ENCODE measurements around the gene COLQ. TPM values are rescaled to one million over a fixed set of nuclear protein-coding genes. Genes with fewer than 3 reads are reported as not detected.
"Not testable (repeated sequence)": the region's sequence is repeated elsewhere in the genome, so short reads cannot be mapped to it uniquely, and the experiment has no call there.

The COLQ gene
- total and polyA plus RNA-seq, 2 donors = 1.8 to 6.8 TPM

DNA sequence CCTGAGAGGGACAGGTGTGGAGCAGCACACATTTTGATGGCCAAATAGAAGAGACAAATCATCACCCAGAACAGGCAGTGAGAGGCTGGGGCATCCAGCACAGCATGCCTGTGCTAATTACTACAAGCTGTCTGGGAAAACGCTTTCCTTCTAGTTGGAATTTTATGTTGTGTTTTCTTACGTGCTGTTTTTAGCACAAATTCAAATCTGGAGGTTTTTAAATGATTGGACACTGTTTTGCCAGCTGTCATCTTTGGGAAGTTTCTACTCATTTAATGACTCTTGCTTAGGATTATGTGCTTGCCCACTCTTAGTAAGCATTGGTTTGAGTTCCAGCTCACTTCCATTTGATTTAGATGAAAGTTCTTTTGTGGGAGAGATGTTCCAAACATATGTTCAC lies 50.7 kb downstream of the COLQ start:
- DNase-seq (ENCODE audit: extremely low spot score) = no peak
- WGBS = 93% methylated on average over 2 of the region's 2 CpGs

DNA sequence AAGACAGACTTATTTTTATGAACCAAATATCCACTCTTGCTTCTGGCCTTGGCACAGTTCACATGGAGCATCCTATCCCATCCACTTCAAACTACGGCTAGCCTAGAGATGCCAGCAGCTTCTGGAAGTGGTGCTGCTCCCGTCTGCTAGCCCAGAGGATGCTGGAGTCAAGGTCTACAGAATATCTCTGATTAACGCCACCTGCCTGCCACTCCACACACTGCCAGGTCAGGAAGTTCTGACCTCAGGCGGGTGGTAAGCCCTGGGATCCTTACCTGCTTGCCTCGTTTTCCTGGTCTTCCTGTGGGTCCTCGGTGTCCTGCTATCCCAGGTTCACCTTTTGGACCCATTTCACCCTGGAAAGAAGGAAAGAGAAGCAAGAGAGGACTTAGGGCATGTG lies 51.2 kb downstream of the COLQ start:
- Histone ChIP-seq H3K27ac (ENCODE audit: low read depth) (no peak overlapping the region), H3K36me3 (ENCODE audit: insufficient read depth) (no peaks in the 10 kb centered on the region), H3K4me1 (ENCODE audit: insufficient read depth) (no peaks in the 10 kb centered on the region), H3K4me3 (ENCODE audit: low read depth, low read length) (no peak overlapping the region)
- 92% methylated on average over 6 of the region's 6 CpGs for WGBS
- no peak for DNase-seq (ENCODE audit: extremely low spot score)

More for the DNA sequence above, 50.7 kb downstream of the COLQ start:
- no peak overlapping the region for H3K27ac ChIP-seq (ENCODE audit: low read depth)
- no peak overlapping the region for H3K4me3 ChIP-seq (ENCODE audit: low read depth, low read length)
- no peaks in the 10 kb centered on the region for H3K36me3 ChIP-seq (ENCODE audit: insufficient read depth)
- no peaks in the 10 kb centered on the region for H3K4me1 ChIP-seq (ENCODE audit: insufficient read depth)

DNA sequence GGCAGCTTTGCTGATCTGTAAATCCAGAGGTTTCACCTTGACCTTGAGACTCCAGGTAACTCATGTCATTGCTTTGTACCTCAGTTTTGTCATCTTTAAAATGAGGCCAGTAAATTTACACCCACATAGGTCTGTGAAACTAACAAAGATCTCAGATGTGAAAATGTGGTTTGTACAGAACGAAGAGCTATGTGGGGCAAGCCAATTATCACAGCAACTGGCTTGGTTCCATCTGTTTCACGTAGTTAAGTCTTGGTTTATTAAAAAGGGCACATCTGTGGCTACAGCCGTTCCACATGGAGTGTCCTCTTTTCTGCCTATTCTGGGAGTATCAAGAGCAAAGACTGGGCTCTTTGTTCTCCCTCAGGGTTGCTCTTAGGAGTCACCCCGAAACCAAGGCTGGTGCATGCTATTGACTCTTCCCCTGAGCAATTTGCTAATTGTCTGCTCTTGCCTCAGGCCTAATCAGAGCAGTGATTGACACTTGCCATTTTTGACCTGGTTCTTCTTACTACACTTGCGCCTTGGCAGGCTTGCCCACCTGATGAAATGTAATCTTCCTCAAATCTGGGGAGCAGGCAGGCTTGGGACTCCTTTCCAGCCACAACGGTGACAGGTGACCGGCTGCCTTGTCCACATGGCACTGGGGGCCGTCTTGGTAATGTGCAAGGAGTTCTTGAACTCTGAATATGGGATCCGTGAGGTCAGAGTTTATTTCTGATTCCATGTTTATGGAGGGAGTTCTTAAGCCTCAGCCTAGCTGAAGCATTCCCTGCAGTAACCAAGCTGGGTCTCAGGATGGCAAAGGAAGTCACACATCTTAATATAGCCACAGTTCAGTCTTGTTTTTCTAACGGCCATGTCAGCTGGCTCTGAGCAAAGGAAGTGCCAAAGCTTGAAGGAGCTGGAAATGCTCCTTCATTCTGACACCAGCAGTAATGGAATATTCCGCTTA lies 54.0 kb downstream of the COLQ start:
- Histone ChIP-seq H3K4me1 (ENCODE audit: insufficient read depth) (no peaks in the 10 kb centered on the region), H3K4me3 (ENCODE audit: low read depth, low read length) (no peak overlapping the region), H3K27ac (ENCODE audit: low read depth) (no peak overlapping the region), H3K36me3 (ENCODE audit: insufficient read depth) (no peaks in the 10 kb centered on the region)
- no peak for DNase-seq (ENCODE audit: extremely low spot score)
- 84% methylated on average over 11 of the region's 11 CpGs for WGBS

DNA sequence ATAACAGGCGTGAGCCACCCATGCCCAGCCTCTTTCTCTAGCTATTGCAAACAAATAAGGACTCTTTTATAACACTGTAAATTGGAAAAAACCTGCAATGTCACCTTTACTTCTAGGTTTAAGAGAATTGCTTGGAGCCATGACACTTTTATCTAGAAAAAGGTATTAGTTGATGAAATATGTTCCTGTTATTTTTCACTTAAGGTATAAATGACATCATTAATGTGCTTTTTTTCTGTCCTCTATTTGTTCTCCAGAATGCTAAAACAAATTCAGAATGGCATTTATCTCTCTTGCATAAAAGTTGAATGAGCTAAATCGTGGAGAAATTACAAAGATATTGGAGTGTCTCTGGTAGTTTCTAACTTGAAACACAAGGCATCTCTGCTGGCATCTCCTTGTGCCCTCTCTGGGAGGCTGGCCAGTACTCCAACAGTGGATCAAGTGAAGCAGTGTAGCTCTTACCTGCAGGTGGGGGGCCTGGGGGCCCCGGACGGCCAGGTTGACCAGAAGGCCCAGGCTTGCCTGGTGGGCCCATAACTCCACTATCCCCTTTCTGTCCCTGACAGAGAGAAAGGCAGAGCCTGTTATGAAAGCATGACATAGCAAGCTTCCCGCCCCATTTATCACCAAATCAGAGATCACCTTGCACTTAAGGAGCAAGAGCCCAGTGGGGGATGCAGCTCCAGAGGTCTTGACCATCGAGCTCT lies 55.5 kb downstream of the COLQ start:
- Histone ChIP-seq H3K4me3 (ENCODE audit: low read depth, low read length) (no peak overlapping the region), H3K36me3 (ENCODE audit: insufficient read depth) (no peaks in the 10 kb centered on the region), H3K4me1 (ENCODE audit: insufficient read depth) (no peaks in the 10 kb centered on the region), H3K27ac (ENCODE audit: low read depth) (no peak overlapping the region)
- 96% methylated on average over 6 of the region's 6 CpGs for WGBS
- no peak for DNase-seq (ENCODE audit: extremely low spot score)

DNA sequence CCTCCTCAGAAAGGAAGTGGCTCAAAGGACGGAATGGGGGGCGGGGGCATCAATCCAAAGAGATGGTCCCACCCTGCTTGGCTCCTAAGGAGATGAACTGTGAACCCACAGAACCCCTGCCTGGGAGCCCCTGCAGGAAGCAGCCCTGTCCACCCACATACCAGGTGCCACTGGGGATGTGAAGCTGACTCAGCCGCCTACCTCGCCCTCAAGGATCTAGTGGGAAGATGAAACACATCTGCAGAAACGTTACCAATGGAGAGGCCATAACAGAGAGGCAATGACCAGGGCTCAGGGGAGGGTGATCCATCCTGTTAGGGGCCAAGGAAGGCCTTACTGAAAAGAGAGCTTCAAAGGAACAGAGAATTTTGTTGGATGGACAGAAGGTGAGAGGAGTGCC lies 59.1 kb downstream of the COLQ start:
- no peak overlapping the region for H3K27ac ChIP-seq (ENCODE audit: low read depth)
- H3K4me1 ChIP-seq (ENCODE audit: insufficient read depth) = no peaks in the 10 kb centered on the region
- no peaks in the 10 kb centered on the region for H3K36me3 ChIP-seq (ENCODE audit: insufficient read depth)
- WGBS = 91% methylated on average over 5 of the region's 5 CpGs
- no peak for DNase-seq (ENCODE audit: extremely low spot score)
- H3K4me3 ChIP-seq (ENCODE audit: low read depth, low read length) = no peak overlapping the region

- no peak for DNase-seq (ENCODE audit: extremely low spot score)
- H3K4me3 ChIP-seq (ENCODE audit: low read depth, low read length) = no peak overlapping the region
- H3K27ac ChIP-seq (ENCODE audit: low read depth) = no peak overlapping the region
- no peaks in the 10 kb centered on the region for H3K4me1 ChIP-seq (ENCODE audit: insufficient read depth)
- no peaks in the 10 kb centered on the region for H3K36me3 ChIP-seq (ENCODE audit: insufficient read depth)
- 58% methylated on average over 4 of the region's 4 CpGs for WGBS
These were observed 60.5 kb downstream of the COLQ start for GRCh38 chr3:15460891-15461531.

GRCh38 chr3:15458212-15458780 lies 63.2 kb downstream of the COLQ start:
- H3K36me3 ChIP-seq (ENCODE audit: insufficient read depth) = no peaks in the 10 kb centered on the region
- no peaks in the 10 kb centered on the region for H3K4me1 ChIP-seq (ENCODE audit: insufficient read depth)
- H3K27ac ChIP-seq (ENCODE audit: low read depth) = no peak overlapping the region
- H3K4me3 ChIP-seq (ENCODE audit: low read depth, low read length) = no peak overlapping the region
- 92% methylated on average over 7 of the region's 7 CpGs for WGBS
- no peak for DNase-seq (ENCODE audit: extremely low spot score)

DNA sequence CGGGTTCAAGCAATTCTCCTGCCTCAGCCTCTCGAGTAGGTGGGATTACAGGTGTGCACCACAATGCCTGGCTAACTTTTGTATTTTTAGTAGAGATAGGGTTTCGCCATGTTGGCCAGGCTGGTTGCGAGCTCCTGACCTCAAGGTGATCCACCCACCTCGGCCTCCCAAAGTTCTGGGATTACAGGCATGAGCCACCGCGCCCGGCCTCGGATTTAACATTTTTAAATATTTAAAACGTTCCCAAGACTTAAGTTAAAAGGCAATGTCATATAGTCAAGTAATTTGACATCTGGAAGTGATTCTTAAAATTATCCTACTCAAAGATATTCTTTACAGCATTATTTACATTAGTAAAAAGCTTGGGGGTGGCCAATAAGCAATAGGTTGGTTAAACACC lies 64.6 kb downstream of the COLQ start:
- H3K27ac ChIP-seq (ENCODE audit: low read depth); DNase-seq (ENCODE audit: extremely low spot score); H3K4me1 ChIP-seq (ENCODE audit: insufficient read depth); H3K4me3 ChIP-seq (ENCODE audit: low read depth, low read length); H3K36me3 ChIP-seq (ENCODE audit: insufficient read depth): not testable (repeated sequence)
- 91% methylated on average over 10 of the region's 10 CpGs for WGBS

DNA sequence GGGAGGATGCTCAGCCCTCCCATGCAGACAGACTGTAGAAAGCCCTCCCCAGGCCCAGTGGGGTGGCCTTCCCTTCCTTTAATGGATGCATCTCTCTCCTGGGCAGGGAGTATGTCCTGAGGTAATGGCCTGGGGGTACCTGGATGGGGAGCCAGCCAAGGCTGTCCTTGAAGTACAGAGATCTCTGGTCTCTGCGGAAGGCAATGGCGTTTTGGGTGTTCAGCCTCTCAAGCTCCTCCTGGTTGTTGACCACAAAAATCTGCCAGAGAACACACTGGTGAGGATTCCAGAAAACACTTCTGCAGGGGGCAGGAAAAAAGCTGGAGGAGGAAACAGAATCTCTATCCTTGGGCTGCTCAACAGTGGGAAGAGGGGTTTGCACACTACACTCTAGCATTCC lies 65.2 kb downstream of the COLQ start:
- WGBS = 91% methylated on average over 2 of the region's 2 CpGs
- Histone ChIP-seq H3K4me1 (ENCODE audit: insufficient read depth) (no peaks in the 10 kb centered on the region), H3K27ac (ENCODE audit: low read depth) (no peak overlapping the region), H3K36me3 (ENCODE audit: insufficient read depth) (no peaks in the 10 kb centered on the region), H3K4me3 (ENCODE audit: low read depth, low read length) (no peak overlapping the region)
- no peak for DNase-seq (ENCODE audit: extremely low spot score)

- H3K4me3 ChIP-seq (ENCODE audit: low read depth, low read length) = no peak overlapping the region
- H3K27ac ChIP-seq (ENCODE audit: low read depth) = no peak overlapping the region
- H3K4me1 ChIP-seq (ENCODE audit: insufficient read depth) = no peaks in the 10 kb centered on the region
- no peaks in the 10 kb centered on the region for H3K36me3 ChIP-seq (ENCODE audit: insufficient read depth)
- no peak for DNase-seq (ENCODE audit: extremely low spot score)
- 88% methylated on average over 7 of the region's 7 CpGs for WGBS
These were observed 65.8 kb downstream of the COLQ start for GRCh38 chr3:15455756-15456155.

DNA sequence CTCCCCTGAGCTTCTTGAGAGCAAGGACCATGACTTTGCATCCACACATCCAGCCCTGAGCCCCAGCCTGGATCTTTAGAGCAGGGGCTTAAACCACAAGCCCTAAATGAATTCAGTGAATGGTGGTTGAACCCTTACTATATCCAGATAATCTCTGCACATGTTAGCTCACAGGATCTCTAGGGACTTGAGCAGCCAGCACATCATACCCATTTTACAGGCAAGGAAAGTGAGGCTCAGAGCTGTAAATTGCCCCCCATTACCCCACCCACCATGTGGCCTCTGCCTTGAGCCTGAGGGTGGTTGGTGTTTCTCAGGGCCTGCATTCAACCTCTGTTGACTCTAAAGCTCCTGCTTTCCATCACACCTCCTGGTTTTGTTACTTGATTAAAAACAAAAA lies 66.5 kb downstream of the COLQ start:
- no peaks in the 10 kb centered on the region for H3K36me3 ChIP-seq (ENCODE audit: insufficient read depth)
- H3K4me3 ChIP-seq (ENCODE audit: low read depth, low read length) = no peak overlapping the region
- no peak overlapping the region for H3K27ac ChIP-seq (ENCODE audit: low read depth)
- DNase-seq (ENCODE audit: extremely low spot score) = no peak
- H3K4me1 ChIP-seq (ENCODE audit: insufficient read depth) = no peaks in the 10 kb centered on the region

DNA sequence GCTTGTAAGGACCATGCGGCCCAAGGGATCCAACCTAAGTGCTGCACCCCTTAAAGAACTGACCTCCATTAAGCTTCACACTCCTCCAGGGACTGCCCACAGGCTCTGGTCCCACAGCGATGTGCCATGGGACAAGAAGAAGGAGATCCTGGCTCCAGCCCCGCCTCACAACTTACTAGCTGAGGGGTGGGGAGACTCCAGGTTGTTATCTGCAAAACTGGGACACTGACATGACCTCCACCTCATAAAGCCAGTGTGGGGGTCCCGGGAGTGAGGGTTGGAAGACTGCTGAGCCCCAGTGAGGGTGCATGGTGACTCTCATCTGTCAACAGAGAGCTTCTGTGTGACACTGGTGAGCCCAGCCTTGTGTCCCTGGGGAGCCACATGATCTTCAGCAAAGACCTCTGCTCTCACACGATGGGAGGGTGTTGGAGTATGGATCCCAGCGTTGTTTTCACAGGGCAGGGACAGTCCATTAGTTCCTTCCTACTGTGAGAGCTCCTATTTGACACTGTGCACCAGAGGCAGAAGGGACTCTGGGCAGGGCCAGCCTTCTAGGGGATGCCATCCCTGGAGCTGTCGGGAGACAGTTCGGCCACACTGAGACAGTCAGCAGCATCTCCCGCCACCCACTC lies 67.4 kb downstream of the COLQ start:
- Histone ChIP-seq H3K27ac (ENCODE audit: low read depth) (no peak overlapping the region), H3K4me3 (ENCODE audit: low read depth, low read length) (no peak overlapping the region), H3K36me3 (ENCODE audit: insufficient read depth) (no peaks in the 10 kb centered on the region), H3K4me1 (ENCODE audit: insufficient read depth) (no peaks in the 10 kb centered on the region)
- 80% methylated on average over 9 of the region's 9 CpGs for WGBS
- DNase-seq (ENCODE audit: extremely low spot score) = no peak

GRCh38 chr3:15453501-15453900 lies 68.0 kb downstream of the COLQ start:
- Histone ChIP-seq H3K4me3 (ENCODE audit: low read depth, low read length) (no peak overlapping the region), H3K4me1 (ENCODE audit: insufficient read depth) (no peaks in the 10 kb centered on the region), H3K36me3 (ENCODE audit: insufficient read depth) (no peaks in the 10 kb centered on the region), H3K27ac (ENCODE audit: low read depth) (no peak overlapping the region)
- DNase-seq (ENCODE audit: extremely low spot score) = no peak
- WGBS = 91% methylated on average over 8 of the region's 8 CpGs

Measured in urinary bladder (tissue), 4 donors.